GM23248 (cell line): ENCODE results near the gene PVALB.

ENCODE experiments used
- EZH2 ChIP-seq: fragments of 200-600 bp; sonication (generic); IDR thresholded peaks from 2 replicates; pipeline ENCODE4 v1.6.1; 2018; ENCODE audit warnings: antibody characterized with exemption, mild to moderate bottlenecking; ENCODE audit not compliant: insufficient read depth, poor library complexity, severe bottlenecking
- EZH2phosphoT487 ChIP-seq: fragments of 200-600 bp; sonication (generic); IDR thresholded peaks from 2 replicates; pipeline ENCODE4 v1.6.1; 2018; ENCODE audit warnings: antibody characterized with exemption, moderate library complexity, mild to moderate bottlenecking, low read depth; ENCODE audit not compliant: insufficient read depth

DNA sequence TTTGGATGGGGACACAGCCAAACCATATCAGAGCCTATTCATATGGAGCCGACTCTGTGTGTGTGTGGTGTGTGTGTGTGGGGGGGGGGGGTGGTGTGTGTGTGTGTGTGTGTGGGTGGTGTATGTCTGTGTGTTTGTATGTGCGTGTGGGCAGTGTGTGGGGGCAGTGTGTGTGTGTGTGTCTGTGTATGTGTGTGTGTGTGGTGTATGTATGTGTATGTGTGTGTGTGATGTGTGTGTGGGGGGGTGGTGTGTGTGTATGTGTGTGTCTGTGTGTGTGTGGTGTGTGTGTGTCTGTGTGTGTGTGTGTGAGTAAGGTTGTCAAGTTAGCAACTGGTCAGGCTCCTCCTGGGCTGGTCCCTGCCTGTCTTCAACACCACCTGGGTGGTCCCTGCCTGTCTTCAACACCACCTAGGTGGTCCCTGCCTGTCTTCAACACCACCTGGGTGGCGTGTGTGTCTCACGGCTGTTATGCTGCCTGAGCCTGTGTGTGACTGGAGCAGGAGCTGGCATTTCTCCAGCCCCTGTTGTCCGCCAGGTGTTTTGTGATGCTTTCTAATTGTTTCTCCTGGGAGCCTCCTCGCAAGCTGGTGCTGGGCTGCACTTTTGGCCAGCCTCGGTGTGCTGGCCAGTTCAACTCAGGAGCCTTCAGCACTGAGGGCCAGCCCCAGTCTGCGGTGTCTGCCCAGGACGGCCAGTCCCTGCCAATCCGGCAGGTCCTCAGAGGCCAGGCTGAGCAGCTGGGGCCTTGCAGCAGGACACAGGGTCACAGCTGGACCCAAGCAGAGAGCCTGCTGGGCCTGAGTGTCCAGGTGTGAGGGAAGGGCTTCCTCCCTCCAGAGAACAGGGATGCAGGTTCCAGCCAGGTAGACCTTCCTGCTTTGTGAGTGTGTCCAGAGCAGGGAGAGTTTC, 21.5 kb upstream of the PVALB start:
- no peak for TF ChIP-seq EZH2
- no peak for TF ChIP-seq EZH2phosphoT487
